Lung (tissue), 12 donors: ENCODE measurements around the gene OTUD5. TPM values are rescaled to one million over a fixed set of nuclear protein-coding genes. Genes with fewer than 3 reads are reported as not detected.

Source experiments
- ATAC-seq: fragments of 200-7000 bp; cut with Tn5 transposase; one replicate; pipeline ENCODE4 v1.9.1; 2020; ENCODE audit warnings: moderate number of reproducible peaks; ENCODE audit not compliant: insufficient read depth, low FRiP score
- DNase-seq, 3 donors: peaks; one replicate each; pipeline ENCODE4 v3.0.0-alpha.2; 2013 to 2017
- H3K27ac ChIP-seq, 2 donors: one replicate each; pipeline ENCODE4 v1.5.1; 2013; ENCODE audit warnings: mild to moderate bottlenecking in 2 of 2, moderate library complexity in 2 of 2, control low read depth in 1 of 2, inconsistent platforms in 1 of 2, low read depth in 1 of 2, low read length in 1 of 2
- H3K27me3 ChIP-seq, 3 donors: one replicate each; pipeline ENCODE4 v1.5.1; 2013; ENCODE audit warnings: low read length in 2 of 3; ENCODE audit not compliant: control insufficient read depth in 3 of 3, insufficient read depth in 3 of 3
- H3K36me3 ChIP-seq, 4 donors: one replicate each; pipeline ENCODE4 v1.5.1; 2013; ENCODE audit warnings: low read length in 4 of 4, mild to moderate bottlenecking in 1 of 4, moderate library complexity in 1 of 4; ENCODE audit not compliant: control insufficient read depth in 4 of 4, insufficient read depth in 4 of 4
- H3K4me1 ChIP-seq, 5 donors: one replicate each; pipeline ENCODE4 v1.5.1; 2013; ENCODE audit warnings: low read length in 5 of 5, mild to moderate bottlenecking in 2 of 5, moderate library complexity in 1 of 5; ENCODE audit not compliant: control insufficient read depth in 5 of 5, insufficient read depth in 5 of 5
- H3K4me3 ChIP-seq: one replicate; pipeline ENCODE4 v1.5.1; 2013; ENCODE audit warnings: mild to moderate bottlenecking, control low read depth, moderate library complexity
- H3K9ac ChIP-seq, 2 donors: one replicate each; pipeline ENCODE4 v1.5.1; 2013; ENCODE audit warnings: low read length in 2 of 2, control low read depth in 1 of 2; ENCODE audit not compliant: insufficient read depth in 1 of 2
- H3K9me3 ChIP-seq, 4 donors: one replicate each; pipeline ENCODE4 v1.5.1; 2013; ENCODE audit warnings: low read length in 3 of 4, mild to moderate bottlenecking in 1 of 4, moderate library complexity in 1 of 4; ENCODE audit not compliant: control insufficient read depth in 4 of 4, insufficient read depth in 3 of 4
- CTCF ChIP-seq: IDR thresholded peaks from 2 replicates; pipeline ENCODE4 v1.5.1; 2012; ENCODE audit warnings: mild to moderate bottlenecking; ENCODE audit errors: control extremely low read depth, extremely low read depth
- WGBS, 2 donors: extraction: QIAGEN DNeasy Blood & Tissue Kit; methylation state at CpG; one replicate each; pipeline ENCODE4 v1.1.7; 2013; 5-methylcytosine and 5-hydroxymethylcytosine counted together
- polyA plus RNA-seq, 2 donors: library from polyadenylated mRNA; stranded (reverse); fragments of 200-250 nt; gene quantifications; one replicate each; pipeline ENCODE4 v1.2.1, GENCODE V29; 2013
- total RNA-seq, 2 donors: library from RNA; depleted of rRNA in 1 of 2; stranded (reverse); fragments of >200 nt in 1 of 2; gene quantifications; one replicate each; pipeline ENCODE4 v1.2.1, GENCODE V29; 2014 to 2021
- donor health status: control.
- donor health status: control.
- donor health status: Bipolar disorder and iron deficiency.
- donor health status: healthy.
- donor health status: DM: yes; HTN: yes; CAD: no.

The OTUD5 gene
- total and polyA plus RNA-seq, 4 donors = 32.4 to 48.2 (median 35.7) TPM

GRCh38 chrX:48956728-48957414, 536 bp downstream of the OTUD5 start:
- H3K9ac ChIP-seq = peak overlapping the region; percentile 63 to 77
- peak overlapping the region; percentile 65 for H3K4me3 ChIP-seq
- H3K27ac ChIP-seq = peak overlapping the region; percentile 87 to 98
- no peak for ATAC-seq
- TF ChIP-seq CTCF = no peak
- no peaks in the 10 kb centered on the region for H3K27me3 ChIP-seq
- H3K36me3 ChIP-seq = peaks cover 0 to 5% (median 2%) of the 10 kb centered on the region in 4 donors
- H3K9me3 ChIP-seq = no peaks in the 10 kb centered on the region
- DNase-seq = no peak
- H3K4me1 ChIP-seq = peaks cover 0 to 25% (median 9%) of the 10 kb centered on the region in 5 donors
- 7 to 35% methylated on average over 16 to 61 of the region's 61 CpGs for WGBS, 2 donors

- peaks cover 0 to 10% (median 0%) of the 10 kb centered on the region in 5 donors for H3K4me1 ChIP-seq
- H3K36me3 ChIP-seq = no peaks in the 10 kb centered on the region
- H3K27ac ChIP-seq = no peak overlapping the region
- TF ChIP-seq CTCF = no peak
- ATAC-seq (no peak), DNase-seq (no peak)
- no peak overlapping the region for H3K9ac ChIP-seq
- H3K4me3 ChIP-seq = no peak overlapping the region
- WGBS, 2 donors = 94 to 100% methylated on average over 1 of the region's 1 CpG
- peaks cover 0 to 3% (median 0%) of the 10 kb centered on the region in 3 donors for H3K27me3 ChIP-seq
- peaks cover 0 to 3% (median 0%) of the 10 kb centered on the region in 4 donors for H3K9me3 ChIP-seq
These were observed 8.8 kb downstream of the OTUD5 start for GRCh38 chrX:48948589-48948988.

GRCh38 chrX:48945517-48946348, 11.7 kb downstream of the OTUD5 start:
- WGBS, 2 donors = 55 to 57% methylated on average over 7 to 8 of the region's 8 CpGs
- no peak for ATAC-seq
- peaks cover 0 to 3% (median 0%) of the 10 kb centered on the region in 3 donors for H3K27me3 ChIP-seq

More at GRCh38 chrX:48945517-48946348, 11.7 kb downstream of the OTUD5 start:
- Histone ChIP-seq H3K9ac (no peak overlapping the region), H3K9me3 (peaks cover 0 to 3% (median 0%) of the 10 kb centered on the region in 4 donors), H3K27ac (no peak overlapping the region), H3K36me3 (peaks cover 0 to 5% (median 2%) of the 10 kb centered on the region in 4 donors), H3K4me3 (no peak overlapping the region), H3K4me1 (peaks cover 0 to 4% (median 0%) of the 10 kb centered on the region in 5 donors)
- peak; percentile 56 for TF ChIP-seq CTCF
- DNase-seq = peak; percentile 43 to 61 (median 51)
